ENCODE results near the gene SMYD3. TPM values are rescaled to one million over a fixed set of nuclear protein-coding genes. Genes with fewer than 3 reads are reported as not detected.

SMYD3 gene
- total RNA-seq, 1 experiment from 2014 or later, result 25.5 TPM

GRCh38 chr1:246032031-246032551 lies 475.0 kb downstream of the SMYD3 start:
- DNase-seq, result no peak
- Histone ChIP-seq H3K18ac (ENCODE audit: insufficient read length, low read depth, low read length) (no peak overlapping the region), H3K27ac (ENCODE audit: insufficient read length, low read depth, low read length) (no peak overlapping the region), H2BK120ac (ENCODE audit: low read depth, low read length, poor library complexity, severe bottlenecking) (no peak overlapping the region), H3K79me2 (ENCODE audit: insufficient read depth, low read length) (no peaks in the 10 kb centered on the region), H2BK12ac (ENCODE audit: insufficient read length, low read depth, low read length) (no peak overlapping the region), H3K79me1 (ENCODE audit: insufficient read depth, low read depth, low read length, poor library complexity, severe bottlenecking) (no peaks in the 10 kb centered on the region), H4K5ac (ENCODE audit: insufficient read length, low read depth, low read length) (no peak overlapping the region), H3K9me3 (ENCODE audit: control insufficient read depth, low read depth, low read length) (no peaks in the 10 kb centered on the region), H3K56ac (ENCODE audit: insufficient read length, low read depth, low read length) (no peak overlapping the region), H3K14ac (ENCODE audit: insufficient read depth, low read length) (no peak overlapping the region), H3K4me1 (ENCODE audit: insufficient read depth, low read length) (no peaks in the 10 kb centered on the region), H3K23me2 (ENCODE audit: insufficient read length, low read depth, low read length, poor library complexity, severe bottlenecking) (no peaks in the 10 kb centered on the region), H2BK5ac (ENCODE audit: insufficient read length, low read length) (no peak overlapping the region), H4K20me1 (ENCODE audit: control insufficient read depth, insufficient read depth, insufficient read length) (no peaks in the 10 kb centered on the region), H3T11ph (ENCODE audit: low read length) (no peak overlapping the region), H4K91ac (ENCODE audit: insufficient read length, low read depth, low read length) (no peak overlapping the region), H4K8ac (replicated peaks; ENCODE audit: insufficient read length, low read depth, low read length) (no peak overlapping the region), H3K9ac (ENCODE audit: extremely low read depth, insufficient read length, low read length) (no peak overlapping the region), H2BK15ac (ENCODE audit: low read depth, low read length) (no peak overlapping the region), H3K23ac (ENCODE audit: insufficient read length, low read depth, low read length) (no peak overlapping the region), H3K4me2 (ENCODE audit: insufficient read depth, insufficient read length, low read length) (no peak overlapping the region), H2BK20ac (ENCODE audit: low read depth, low read length, poor library complexity, severe bottlenecking) (no peak overlapping the region), H2AFZ (ENCODE audit: low read length) (no peak overlapping the region), H3K27me3 (ENCODE audit: insufficient read depth, low read length) (no peaks in the 10 kb centered on the region), H3K4ac (ENCODE audit: low read depth, low read length) (no peak overlapping the region), H2AK5ac (ENCODE audit: insufficient read length, low read length) (no peak overlapping the region)
- no peak overlapping the region; a peak in 1 of 7 replicates for H3K27ac Mint-ChIP-seq
- TF ChIP-seq CTCF (conservative IDR thresholded peaks at IDR 0.05), result no peak
- peaks cover 2 to 3% of the 10 kb centered on the region in 2 experiments; a peak in 2 of 5 replicates for H3K9me3 Mint-ChIP-seq
- no peak overlapping the region for H3K4me3 Mint-ChIP-seq
- no CpG with 5 or more reads among the region's 3 CpGs for WGBS (ENCODE audit: extremely low coverage, insufficient read length, low lambda C conversion rate)
- no peaks in the 10 kb centered on the region for H3K36me3 Mint-ChIP-seq (ENCODE audit: insufficient read depth in 1 of 3, low read depth in 3 of 3)
- no peaks in the 10 kb centered on the region for H3K27me3 Mint-ChIP-seq (ENCODE audit: low read depth)
- peaks cover 4 to 9% of the 10 kb centered on the region in 2 experiments; a peak in 3 of 4 replicates for H3K4me1 Mint-ChIP-seq

Data from H9 (cell line).